ENCODE measurements around the gene PRKAR1B.

- TF ChIP-seq POLR2A (IDR thresholded peaks at IDR 0.05) (no peak), CTCF (IDR thresholded peaks at IDR 0.05 in 4 of 5, conservative IDR thresholded peaks at IDR 0.05 in 1 of 5) (no peak)
Observed at GRCh38 chr7:499853-500485, 227.1 kb downstream of the PRKAR1B start.

All from gastrocnemius medialis (tissue), 4 donors.